Stimulated activated CD4-positive, alpha-beta T cell treated with anti-CD3 and anti-CD28 coated beads, Interleukin-1b, Interleukin-23, amount 100 ng/mL, for 48 hours (primary cell): ENCODE measurements around the gene SLC47A2.
A peak's percentile ranks its signal among the peaks of the same experiment; 100 is the strongest.
"Not testable (repeated sequence)": the region's sequence is repeated elsewhere in the genome, so short reads cannot be mapped to it uniquely, and the experiment has no call there.

Experiments used
- DNase-seq: peaks from one replicate; pipeline ENCODE4 v3.0.0-alpha.2; 2020

SLC47A2 gene

GRCh38 chr17:19716108-19717030 is at the start of gene SLC47A2:
TSS of gene SLC47A2 (minus strand) at chr17:19716584. CDS start at chr17:19716555, 29 bp downstream.
- DNase-seq = no peak

GRCh38 chr17:19766016-19766415 is 49.6 kb upstream of the SLC47A2 start:
- DNase-seq = no peak

DNA sequence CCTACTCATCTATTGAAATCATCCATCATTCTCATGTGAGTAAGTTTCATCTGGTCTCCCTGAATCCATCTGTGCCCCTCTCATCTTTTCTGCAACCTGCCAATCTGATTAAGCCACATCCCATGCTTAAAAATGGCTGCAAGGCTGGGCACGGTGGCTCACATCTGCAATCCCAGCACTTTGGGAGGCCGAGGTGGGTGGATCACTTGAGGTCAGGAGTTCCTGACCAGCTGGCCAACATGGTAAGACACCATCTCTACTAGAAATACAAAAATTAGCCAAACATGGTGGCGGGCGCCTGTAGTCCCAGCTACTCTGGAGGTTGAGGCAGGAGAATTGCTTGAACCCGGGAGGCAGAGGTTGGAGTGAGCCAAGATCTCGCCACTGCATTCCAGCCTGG is 47.6 kb upstream of the SLC47A2 start:
- not testable (repeated sequence) for DNase-seq

DNA sequence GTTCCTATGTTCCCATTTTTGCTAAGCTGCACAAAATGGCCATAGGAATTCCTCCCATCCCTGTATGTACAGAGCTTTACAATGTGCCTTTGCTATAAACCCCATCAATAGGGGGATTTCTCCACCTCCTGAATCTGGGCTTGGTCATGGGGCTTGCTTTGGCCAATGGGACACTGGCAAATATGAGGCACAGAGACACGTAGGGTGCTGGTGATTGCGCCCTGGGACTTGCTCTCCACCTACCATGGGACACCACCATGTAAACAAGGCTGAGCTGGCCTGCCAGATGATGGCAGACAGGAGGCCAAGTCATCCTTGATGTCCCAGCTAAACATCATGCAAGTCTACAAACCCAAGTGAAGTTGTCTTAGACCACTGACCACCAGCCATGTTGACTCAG is 47.0 kb upstream of the SLC47A2 start:
- DNase-seq = no peak

DNA sequence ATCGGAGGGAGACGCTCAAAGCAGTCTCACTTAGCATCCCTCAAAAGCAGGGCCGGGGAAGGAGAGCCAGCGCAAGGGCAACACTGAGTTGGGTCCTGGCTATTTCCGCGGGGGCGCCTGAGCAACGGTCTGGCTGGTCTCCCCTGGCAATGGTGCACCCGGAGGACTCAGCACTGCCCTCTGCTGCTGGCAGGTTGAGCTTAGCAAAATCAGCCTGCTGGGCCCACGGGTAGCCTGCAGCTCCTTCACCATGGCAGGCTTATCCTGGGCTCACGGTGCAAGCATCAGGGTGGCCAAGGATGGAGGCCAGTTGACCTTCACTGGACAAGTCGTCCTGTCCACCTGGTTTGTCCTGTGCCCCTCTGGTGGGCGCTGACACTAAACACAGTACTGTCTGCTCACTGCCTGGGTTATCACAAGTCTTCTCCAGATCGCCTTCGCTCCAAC is 46.2 kb upstream of the SLC47A2 start:
- peak; percentile 55 for DNase-seq

- no peak for DNase-seq
Measured at GRCh38 chr17:19760746-19761145, 44.4 kb upstream of the SLC47A2 start.

DNA sequence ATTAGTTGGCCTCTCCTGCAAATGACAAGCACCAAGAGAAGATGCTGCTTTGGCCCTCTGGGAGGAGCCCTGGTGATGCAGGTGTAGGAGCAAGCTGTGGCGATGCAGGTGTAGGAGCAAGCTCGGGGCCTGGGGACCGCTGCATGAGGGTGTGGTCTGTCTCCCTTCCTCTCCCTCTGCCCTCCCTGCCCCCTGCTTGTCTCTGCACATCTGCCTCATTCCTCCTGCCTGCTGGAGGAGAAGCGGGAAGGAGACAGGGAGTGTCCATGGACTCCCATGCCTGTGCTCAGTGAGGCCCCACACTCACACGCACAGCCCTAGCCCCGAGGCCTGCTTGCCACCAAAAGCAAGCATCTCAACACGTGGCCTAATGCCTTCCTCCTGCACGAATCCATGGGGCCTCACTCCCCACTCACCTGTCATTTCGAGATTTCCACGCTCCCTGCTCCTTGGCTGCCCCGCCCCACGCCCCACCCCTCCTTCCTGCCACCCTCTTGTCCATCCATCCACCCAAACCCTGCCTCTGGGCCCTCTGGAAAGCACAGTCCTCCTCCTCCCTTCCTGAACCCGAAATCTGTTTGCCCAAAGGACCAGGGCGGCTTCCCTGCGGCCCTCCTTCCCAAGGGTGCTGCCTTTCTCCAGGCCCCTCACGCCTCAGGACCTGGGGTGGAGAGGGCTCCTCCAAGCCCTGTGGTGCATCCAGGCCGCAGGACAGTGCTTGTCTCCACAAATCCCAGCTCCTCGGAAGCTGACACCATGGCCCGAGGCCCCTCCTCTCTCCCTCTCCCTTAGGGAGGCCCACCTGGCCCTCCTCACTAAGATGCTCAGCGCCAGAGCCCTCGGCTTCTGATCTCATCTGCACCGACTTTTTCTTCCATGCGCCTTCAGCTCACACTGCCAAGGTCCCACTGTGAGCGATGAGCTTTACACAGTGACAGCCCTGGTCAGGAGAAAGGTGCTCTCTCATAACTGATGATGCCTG is 43.5 kb upstream of the SLC47A2 start:
- DNase-seq = no peak

- DNase-seq = no peak
Measured at GRCh38 chr17:19757536-19758180, 41.3 kb upstream of the SLC47A2 start.

DNA sequence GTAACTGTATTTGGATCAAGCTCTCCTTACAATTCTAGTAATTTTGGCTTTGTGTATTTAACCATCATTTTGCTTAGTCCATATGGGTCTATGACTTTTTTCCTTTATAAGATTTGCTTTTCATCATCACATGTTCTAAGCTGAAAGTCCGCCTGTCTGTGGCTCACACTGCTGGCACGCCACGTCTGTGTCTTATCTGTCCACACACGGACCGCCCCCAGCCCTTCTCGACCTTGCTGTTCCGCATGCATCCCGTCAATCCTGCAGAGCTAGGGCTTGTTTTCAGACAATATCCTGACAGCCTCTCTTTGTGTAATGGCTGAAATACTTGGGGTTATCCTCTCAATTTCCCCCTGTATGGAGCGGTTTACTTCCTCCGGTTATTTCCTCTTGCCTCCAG is 40.2 kb upstream of the SLC47A2 start:
- DNase-seq = no peak

DNA sequence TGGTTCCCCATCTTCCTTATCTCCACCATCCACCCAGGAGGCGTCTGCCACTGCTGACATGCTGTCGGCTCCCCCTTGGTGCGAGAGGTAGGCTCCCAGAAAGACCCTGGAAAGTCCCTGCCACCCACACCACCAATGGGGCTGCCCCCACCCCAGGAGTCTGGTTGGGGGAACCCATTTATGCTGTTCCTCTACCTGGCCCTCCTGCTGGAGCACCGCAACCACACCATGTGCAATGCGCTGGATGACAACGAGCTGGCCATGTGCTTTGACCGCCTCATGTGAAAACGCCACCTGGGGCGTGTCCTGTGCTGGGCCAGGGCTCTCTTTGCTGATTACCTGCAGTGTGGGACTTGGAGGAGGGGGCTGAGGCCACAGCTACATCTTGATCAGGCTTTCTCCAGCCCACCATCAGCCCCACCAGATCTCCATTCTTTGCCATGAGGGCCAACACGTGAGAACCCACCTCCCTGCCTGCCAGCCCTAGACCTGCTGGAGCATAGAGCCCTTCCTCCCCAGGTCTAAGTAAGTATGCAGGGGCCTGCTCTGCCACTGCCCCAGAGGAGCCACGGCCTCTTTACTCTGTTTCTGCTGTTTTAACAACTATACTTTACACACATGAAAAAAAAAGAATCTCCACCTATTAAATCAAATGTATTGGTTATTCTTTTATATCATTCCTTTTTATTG is 39.6 kb upstream of the SLC47A2 start:
- no peak for DNase-seq

DNA sequence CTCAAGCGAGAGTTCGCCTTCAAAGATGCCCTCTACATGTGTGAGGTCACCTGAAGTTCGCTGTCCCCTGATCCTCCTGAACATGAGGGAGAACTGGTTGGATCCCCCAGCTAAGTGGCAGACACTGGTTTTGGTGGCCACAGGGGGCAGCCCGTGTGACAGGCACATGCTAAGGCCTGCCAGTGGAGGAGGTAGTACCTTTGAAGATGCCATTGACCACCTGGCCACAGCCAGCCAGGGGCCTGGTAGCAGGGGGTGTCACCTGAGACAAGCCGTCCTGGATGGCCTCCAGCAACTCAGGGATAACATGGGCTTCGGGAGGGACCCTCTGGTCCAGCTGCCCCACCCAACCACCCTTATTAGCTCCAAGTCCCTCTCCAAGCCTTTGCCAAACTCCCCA is 39.0 kb upstream of the SLC47A2 start:
- no peak for DNase-seq

DNA sequence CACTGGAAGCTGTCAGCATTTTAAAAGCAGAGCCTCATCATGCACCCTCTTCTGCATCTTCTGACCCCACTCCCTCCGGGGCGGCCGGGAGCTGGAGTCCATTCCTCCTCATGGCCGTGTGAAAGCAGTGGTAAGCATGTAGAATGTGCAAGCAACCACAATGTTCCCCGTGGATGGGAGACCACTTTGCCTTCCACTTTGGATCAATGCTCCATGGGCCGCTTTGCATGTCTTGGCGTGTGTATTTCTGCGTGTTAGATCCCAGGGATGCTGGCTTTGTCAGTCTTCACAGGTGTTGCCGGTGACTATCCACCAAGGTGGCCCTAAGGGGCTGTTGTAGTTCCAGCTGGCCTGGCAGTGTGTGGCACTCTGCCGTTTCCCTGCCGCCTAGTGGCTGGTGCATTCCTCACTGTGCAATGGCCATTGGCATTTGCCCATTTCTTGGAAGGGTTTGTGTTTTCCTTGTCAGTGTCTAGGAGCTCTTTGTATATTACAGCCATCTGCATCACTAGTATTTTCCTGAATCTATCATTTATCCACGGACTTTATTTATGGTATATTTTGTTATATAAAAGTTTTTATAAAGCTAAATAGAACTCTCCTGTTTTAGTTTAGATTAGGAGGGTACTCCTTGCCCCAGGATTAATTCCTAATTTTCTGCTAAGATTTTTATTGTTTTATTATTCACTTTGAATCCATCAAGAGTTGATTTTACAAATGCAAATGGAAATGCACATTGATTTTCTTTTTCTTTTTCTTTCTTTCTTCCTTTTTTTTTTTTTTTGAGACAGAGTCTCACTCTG is 37.5 kb upstream of the SLC47A2 start:
- no peak for DNase-seq

DNA sequence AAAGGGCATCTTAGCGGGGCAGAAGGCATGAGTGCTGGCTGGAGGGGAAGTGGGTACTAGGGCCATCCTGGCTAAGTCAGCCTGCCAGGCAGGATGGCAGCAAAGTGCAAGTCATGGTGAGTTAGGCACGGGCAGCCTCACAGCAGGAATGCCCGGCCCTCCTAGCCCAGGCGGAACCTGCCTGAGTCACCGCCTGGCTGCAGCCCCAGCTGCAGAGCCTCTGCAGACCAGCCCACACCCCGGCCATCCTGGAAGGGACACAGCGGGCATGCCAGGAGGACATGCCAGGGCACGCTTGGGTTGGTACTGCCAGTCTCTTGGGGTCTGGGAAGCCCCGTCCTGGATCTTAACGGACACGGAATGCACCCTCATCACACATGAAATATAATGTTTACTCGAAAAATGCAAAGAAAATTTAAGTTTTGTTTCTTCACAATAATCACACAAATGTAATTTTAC is 36.7 kb upstream of the SLC47A2 start:
- no peak for DNase-seq

GRCh38 chr17:19752216-19753050 is 36.0 kb upstream of the SLC47A2 start:
- DNase-seq = no peak

GRCh38 chr17:19750835-19751234 is 34.5 kb upstream of the SLC47A2 start:
- no peak for DNase-seq

GRCh38 chr17:19750020-19750572 is 33.7 kb upstream of the SLC47A2 start:
- DNase-seq = no peak

- DNase-seq = no peak
Measured at GRCh38 chr17:19748807-19749193, 32.4 kb upstream of the SLC47A2 start.

- DNase-seq = no peak
Measured at GRCh38 chr17:19747829-19748806, 31.7 kb upstream of the SLC47A2 start, which contains the start of gene ALDH3A1. TSS of gene ALDH3A1 (minus strand) at chr17:19748298. CDS start at chr17:19745129, 3,169 bp downstream.
